ENCODE measurements around the gene SPN.
"Not testable (repeated sequence)": the region's sequence is repeated elsewhere in the genome, so short reads cannot be mapped to it uniquely, and the experiment has no call there.

The SPN gene

GRCh38 chr16:29687755-29688154 is 24.7 kb downstream of the SPN start:
- intact Hi-C loops (cut with DNase I; ENCODE audit: low total_unique reads) = no loop called here
- Histone ChIP-seq H3K27me3 (peaks cover 0 to 2% of the 10 kb centered on the region in 2 donors), H3K4me3 (no peak overlapping the region), H3K36me3 (no peaks in the 10 kb centered on the region), H3K9me3 (no peaks in the 10 kb centered on the region), H3K4me1 (no peaks in the 10 kb centered on the region), H3K27ac (no peak overlapping the region)
- TF ChIP-seq CTCF (IDR thresholded peaks at IDR 0.05) = no peak
- DNase-seq = no peak

DNA sequence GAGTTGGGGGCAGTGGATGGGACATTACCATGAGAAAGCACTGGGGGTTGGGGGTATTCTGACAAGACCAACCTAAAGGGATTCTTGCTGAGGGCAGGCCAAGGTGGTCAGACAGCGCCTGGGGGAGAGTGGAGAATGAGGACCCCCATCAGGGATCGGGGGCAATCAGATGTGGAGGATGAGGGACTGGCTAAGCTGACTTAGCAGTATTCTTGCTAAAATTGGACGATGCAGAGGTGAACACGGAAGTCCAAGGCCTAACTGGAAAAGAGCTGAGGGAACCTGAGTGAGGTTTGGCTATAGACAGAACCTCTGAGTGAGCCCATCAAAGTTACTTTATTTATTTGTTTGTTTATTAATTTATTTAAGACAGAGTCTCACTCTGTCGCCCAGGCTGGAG is 25.1 kb downstream of the SPN start:
- Histone ChIP-seq H3K36me3 (no peaks in the 10 kb centered on the region), H3K27me3 (peaks cover 0 to 2% of the 10 kb centered on the region in 2 donors), H3K27ac (no peak overlapping the region), H3K4me1 (no peaks in the 10 kb centered on the region), H3K9me3 (no peaks in the 10 kb centered on the region), H3K4me3 (no peak overlapping the region)
- TF ChIP-seq CTCF (IDR thresholded peaks at IDR 0.05) = no peak
- DNase-seq = no peak
- intact Hi-C loops (cut with DNase I; ENCODE audit: low total_unique reads) = no loop called here

DNA sequence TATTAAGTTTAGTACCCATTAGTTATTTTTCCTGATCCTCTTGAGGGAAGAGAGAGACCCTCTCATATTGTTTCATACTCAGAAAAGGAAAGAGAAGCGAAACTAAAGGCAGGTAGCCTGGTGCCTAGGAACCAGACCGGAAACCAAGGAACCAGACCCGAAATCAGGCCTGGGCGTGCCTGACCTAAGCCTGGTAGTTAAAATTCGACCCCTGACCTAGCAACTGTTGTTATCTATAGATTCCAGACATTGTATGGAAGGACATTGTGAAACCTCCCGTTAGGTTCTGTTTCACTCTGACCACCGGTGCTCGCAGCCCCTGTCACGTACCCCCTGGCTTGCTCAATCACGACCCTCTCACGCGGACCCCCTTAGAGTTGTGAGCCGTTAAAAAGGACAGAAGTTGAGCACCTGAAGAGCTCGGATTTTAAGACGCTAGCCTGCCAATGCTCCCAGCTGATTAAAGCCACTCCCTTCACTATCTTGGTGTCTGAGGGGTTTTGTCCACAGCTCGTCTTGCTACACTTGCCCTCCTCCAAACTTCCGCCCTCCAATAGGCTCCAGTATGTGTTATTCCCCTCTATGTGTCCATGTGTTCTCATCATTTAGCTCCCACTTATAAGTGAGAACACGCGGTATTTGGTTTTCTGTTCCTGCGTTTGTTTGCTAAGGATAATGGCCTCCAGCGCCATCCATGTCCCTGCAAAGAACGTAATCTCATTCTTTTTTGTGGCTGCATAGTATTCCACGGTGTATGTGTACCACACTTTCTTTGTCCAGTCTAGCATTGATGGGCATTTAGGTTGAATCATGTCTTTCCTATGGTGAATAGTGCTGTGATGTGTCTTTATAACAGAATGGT is 26.7 kb downstream of the SPN start:
- H3K36me3 ChIP-seq; H3K4me3 ChIP-seq; H3K27ac ChIP-seq; DNase-seq; intact Hi-C loops (cut with DNase I; ENCODE audit: low total_unique reads); H3K9me3 ChIP-seq; H3K27me3 ChIP-seq: not testable (repeated sequence)
- H3K4me1 ChIP-seq = peaks cover 0 to 10% (median 4%) of the 10 kb centered on the region in 4 donors

- H3K36me3 ChIP-seq; intact Hi-C loops (cut with DNase I; ENCODE audit: low total_unique reads); H3K4me3 ChIP-seq; DNase-seq; H3K27ac ChIP-seq; H3K9me3 ChIP-seq; H3K27me3 ChIP-seq: not testable (repeated sequence)
- peaks cover 0 to 17% (median 7%) of the 10 kb centered on the region in 4 donors for H3K4me1 ChIP-seq
Measured at GRCh38 chr16:29692606-29693005, 29.6 kb downstream of the SPN start.

- intact Hi-C loops (cut with DNase I; ENCODE audit: low total_unique reads) = loop anchor here (5.0 kb wide), 3 partner anchors 153 to 328 kb away; partner anchors contain the start of gene C16orf92
- H3K4me3 ChIP-seq = no peak overlapping the region
- peaks cover 0 to 16% of the 10 kb centered on the region in 2 donors for H3K27me3 ChIP-seq
- H3K4me1 ChIP-seq = peaks cover 0 to 17% (median 7%) of the 10 kb centered on the region in 4 donors
- H3K36me3 ChIP-seq = no peaks in the 10 kb centered on the region
- peak; percentile 27 to 90 for DNase-seq
- TF ChIP-seq CTCF (IDR thresholded peaks at IDR 0.05) = no peak
- peak overlapping the region; percentile 58 to 63 for H3K27ac ChIP-seq
- no peaks in the 10 kb centered on the region for H3K9me3 ChIP-seq
Measured at GRCh38 chr16:29694384-29695195, 31.5 kb downstream of the SPN start.

GRCh38 chr16:29695675-29696074 is 32.6 kb downstream of the SPN start:
- H3K36me3 ChIP-seq, DNase-seq, H3K4me3 ChIP-seq, H3K9me3 ChIP-seq, H3K27ac ChIP-seq: not testable (repeated sequence)
- Histone ChIP-seq H3K27me3 (peaks cover 0 to 22% of the 10 kb centered on the region in 2 donors), H3K4me1 (peaks cover 0 to 17% (median 7%) of the 10 kb centered on the region in 4 donors)
- intact Hi-C loops (cut with DNase I; ENCODE audit: low total_unique reads) = loop anchor here (5.0 kb wide), 3 partner anchors 152 to 327 kb away; partner anchors contain the start of gene C16orf92
